Liver (tissue), 9 donors: ENCODE measurements around the gene CD79B. TPM values are rescaled to one million over a fixed set of nuclear protein-coding genes. Genes with fewer than 3 reads are reported as not detected.

Experiments used
- DNase-seq: peaks from one replicate; pipeline ENCODE4 v3.0.0-alpha.2; 2017; ENCODE audit warnings: low spot score
- H3K27ac ChIP-seq, 2 donors: one replicate each; pipeline ENCODE4 v1.7.0; 2013; ENCODE audit warnings: inconsistent platforms in 2 of 2, low read length in 2 of 2, control low read depth in 1 of 2, low read depth in 1 of 2, mild to moderate bottlenecking in 1 of 2
- H3K27me3 ChIP-seq, 4 donors: one replicate each; pipeline versions ENCODE4 v1.6.1 to v1.7.0; 2013; ENCODE audit warnings: low read length in 3 of 4, inconsistent platforms in 1 of 4, mild to moderate bottlenecking in 1 of 4, moderate library complexity in 1 of 4; ENCODE audit not compliant: control insufficient read depth in 4 of 4, insufficient read depth in 4 of 4
- H3K36me3 ChIP-seq, 4 donors: one replicate each; pipeline versions ENCODE4 v1.6.1 to v1.7.0; 2013; ENCODE audit warnings: low read length in 3 of 4, mild to moderate bottlenecking in 3 of 4, low read depth in 1 of 4, moderate library complexity in 1 of 4; ENCODE audit not compliant: control insufficient read depth in 4 of 4, insufficient read depth in 3 of 4
- H3K4me1 ChIP-seq, 4 donors: one replicate each; pipeline versions ENCODE4 v1.6.1 to v1.7.0; 2013; ENCODE audit warnings: low read length in 3 of 4, mild to moderate bottlenecking in 3 of 4, moderate library complexity in 1 of 4; ENCODE audit not compliant: control insufficient read depth in 4 of 4, insufficient read depth in 4 of 4
- H3K4me3 ChIP-seq, 3 donors: one replicate each; pipeline versions ENCODE4 v1.6.1 to v1.7.0; 2013; ENCODE audit warnings: low read length in 3 of 3, control low read depth in 1 of 3, low read depth in 1 of 3, mild to moderate bottlenecking in 1 of 3
- H3K9ac ChIP-seq, 2 donors: one replicate each; pipeline ENCODE4 v1.7.0; 2013; ENCODE audit warnings: low read length in 2 of 2, mild to moderate bottlenecking in 2 of 2, moderate library complexity in 2 of 2, control low read depth in 1 of 2, low read depth in 1 of 2
- H3K9me3 ChIP-seq, 4 donors: one replicate each; pipeline versions ENCODE4 v1.6.1 to v1.7.0; 2013; ENCODE audit warnings: low read length in 3 of 4; ENCODE audit not compliant: control insufficient read depth in 4 of 4
- EGR1 ChIP-seq, 2 donors: IDR thresholded peaks; 2 replicates each; pipeline ENCODE4 v1.6.1; 2016 to 2018; ENCODE audit warnings: antibody characterized with exemption in 2 of 2, low read depth in 2 of 2
- FOXA1 ChIP-seq: IDR thresholded peaks from 2 replicates; pipeline ENCODE4 v1.6.1; 2016; ENCODE audit warnings: antibody characterized with exemption
- FOXA2 ChIP-seq: IDR thresholded peaks from 2 replicates; pipeline ENCODE4 v1.6.1; 2016; ENCODE audit warnings: antibody characterized with exemption
- GABPA ChIP-seq, 2 donors: IDR thresholded peaks in 1 of 2; conservative IDR thresholded peaks in 1 of 2; 2 replicates each; pipeline ENCODE4 v1.6.1; 2016; ENCODE audit warnings: antibody characterized with exemption in 2 of 2, mild to moderate bottlenecking in 1 of 2, moderate library complexity in 1 of 2
- HNF4A ChIP-seq, 2 donors: conservative IDR thresholded peaks; 2 replicates each; pipeline ENCODE4 v1.6.1; 2016; ENCODE audit warnings: antibody characterized with exemption in 2 of 2, mild to moderate bottlenecking in 2 of 2
- HNF4G ChIP-seq: IDR thresholded peaks from 2 replicates; pipeline ENCODE4 v1.6.1; 2016; ENCODE audit warnings: antibody characterized with exemption
- JUND ChIP-seq, 2 donors: IDR thresholded peaks; 2 replicates each; pipeline ENCODE4 v1.6.1; 2016; ENCODE audit warnings: antibody characterized with exemption in 2 of 2
- NR2F2 ChIP-seq: IDR thresholded peaks from 2 replicates; pipeline ENCODE4 v1.6.1; 2016; ENCODE audit warnings: antibody characterized with exemption
- RAD21 ChIP-seq, 2 donors: IDR thresholded peaks; 2 replicates each; pipeline ENCODE4 v1.6.1; 2016; ENCODE audit warnings: antibody characterized with exemption in 2 of 2, mild to moderate bottlenecking in 2 of 2
- RXRA ChIP-seq, 2 donors: IDR thresholded peaks; 2 replicates each; pipeline ENCODE4 v1.6.1; 2017 to 2018; ENCODE audit warnings: antibody characterized with exemption in 2 of 2, mild to moderate bottlenecking in 1 of 2
- SP1 ChIP-seq: IDR thresholded peaks from 2 replicates; pipeline ENCODE4 v1.6.1; 2018; ENCODE audit warnings: antibody characterized with exemption, mild to moderate bottlenecking
- TAF1 ChIP-seq: conservative IDR thresholded peaks from 2 replicates; pipeline ENCODE4 v1.6.1; 2016; ENCODE audit warnings: antibody characterized with exemption, mild to moderate bottlenecking
- YY1 ChIP-seq: IDR thresholded peaks from 2 replicates; pipeline ENCODE4 v1.6.1; 2016; ENCODE audit warnings: antibody characterized with exemption, mild to moderate bottlenecking
- whole genome bisulfite sequencing: extraction: QIAGEN DNeasy Blood & Tissue Kit; methylation state at CpG from one replicate; pipeline ENCODE4 v1.1.7; 2013; 5-methylcytosine and 5-hydroxymethylcytosine counted together
- polyA plus RNA-seq, 2 donors: library from polyadenylated mRNA; stranded (reverse) in 1 of 2; unstranded in 1 of 2; fragments of 200-250 nt in 1 of 2; fragments of >200 nt in 1 of 2; fragmentation: Nextera tagmentation in 1 of 2; extraction: Ambion mirVana in 1 of 2; gene quantifications; one replicate each; pipeline versions ENCODE4 v1.2.1 to v1.2.3, GENCODE V29; 2013 to 2015
- total RNA-seq, 2 donors: library from RNA; depleted of rRNA; stranded (reverse); fragments of >200 nt; gene quantifications; one replicate each; pipeline ENCODE4 v1.2.3, GENCODE V29; 2014
- TF ChIP-seq, protein P1 (sequence below): fragments of 150-350 bp; IDR thresholded peaks from 2 replicates; pipeline ENCODE4 v1.5.1; 2017; ENCODE audit warnings: improper control_type of control experiment, low read depth, low read length; ENCODE audit not compliant: missing input control
- TF ChIP-seq, protein P2 (sequence below): IDR thresholded peaks from 2 replicates; pipeline ENCODE4 v1.6.1; 2016; ENCODE audit warnings: antibody characterized with exemption
- TF ChIP-seq, protein P3 (sequence below): IDR thresholded peaks from 2 replicates; pipeline ENCODE4 v1.6.1; 2016; ENCODE audit warnings: antibody characterized with exemption, mild to moderate bottlenecking
- TF ChIP-seq, protein P4 (sequence below): IDR thresholded peaks from 2 replicates; pipeline ENCODE4 v1.6.1; 2016; ENCODE audit warnings: antibody characterized with exemption
- donor health status: healthy.
- donor health status: healthy.
- donor health status: healthy.
- donor health status: healthy.
- donor health status: healthy.

Gene CD79B
- total and polyA plus RNA-seq, 4 donors: 1.3 to 6.5 (median 3.5) TPM

DNA sequence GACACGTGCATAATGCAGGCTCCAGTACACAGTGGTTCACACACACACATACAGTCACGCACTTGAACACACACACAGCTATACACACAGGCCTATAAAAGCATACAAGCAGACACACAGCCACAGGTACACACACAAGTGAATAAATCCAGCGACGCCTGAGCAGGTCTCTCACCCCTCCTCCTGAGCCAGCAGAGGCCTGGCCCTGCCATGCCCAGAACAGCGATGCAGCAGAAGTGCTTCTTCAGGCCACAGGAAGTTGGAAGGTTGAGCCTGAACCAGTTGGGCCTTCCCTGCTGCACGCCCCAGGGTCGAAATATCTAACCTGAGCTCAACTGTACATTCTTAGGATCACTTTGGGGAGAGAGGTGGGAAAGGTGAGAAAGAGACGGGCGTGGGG is 7.3 kb upstream of the CD79B start:
- TF ChIP-seq, protein P1, sequence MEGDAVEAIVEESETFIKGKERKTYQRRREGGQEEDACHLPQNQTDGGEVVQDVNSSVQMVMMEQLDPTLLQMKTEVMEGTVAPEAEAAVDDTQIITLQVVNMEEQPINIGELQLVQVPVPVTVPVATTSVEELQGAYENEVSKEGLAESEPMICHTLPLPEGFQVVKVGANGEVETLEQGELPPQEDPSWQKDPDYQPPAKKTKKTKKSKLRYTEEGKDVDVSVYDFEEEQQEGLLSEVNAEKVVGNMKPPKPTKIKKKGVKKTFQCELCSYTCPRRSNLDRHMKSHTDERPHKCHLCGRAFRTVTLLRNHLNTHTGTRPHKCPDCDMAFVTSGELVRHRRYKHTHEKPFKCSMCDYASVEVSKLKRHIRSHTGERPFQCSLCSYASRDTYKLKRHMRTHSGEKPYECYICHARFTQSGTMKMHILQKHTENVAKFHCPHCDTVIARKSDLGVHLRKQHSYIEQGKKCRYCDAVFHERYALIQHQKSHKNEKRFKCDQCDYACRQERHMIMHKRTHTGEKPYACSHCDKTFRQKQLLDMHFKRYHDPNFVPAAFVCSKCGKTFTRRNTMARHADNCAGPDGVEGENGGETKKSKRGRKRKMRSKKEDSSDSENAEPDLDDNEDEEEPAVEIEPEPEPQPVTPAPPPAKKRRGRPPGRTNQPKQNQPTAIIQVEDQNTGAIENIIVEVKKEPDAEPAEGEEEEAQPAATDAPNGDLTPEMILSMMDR: no peak
- TF ChIP-seq HNF4A (conservative IDR thresholded peaks at IDR 0.05) (no peak), FOXA2 (no peak), RAD21 (IDR thresholded peaks at IDR 0.05) (no peak), JUND (IDR thresholded peaks at IDR 0.05) (no peak), RXRA (IDR thresholded peaks at IDR 0.05) (no peak), NR2F2 (no peak), EGR1 (IDR thresholded peaks at IDR 0.05; ENCODE audit: low read depth in 2 of 2) (no peak), SP1 (no peak), GABPA (IDR thresholded peaks at IDR 0.05 in 1 of 2, conservative IDR thresholded peaks at IDR 0.05 in 1 of 2) (no peak), FOXA1 (no peak), HNF4G (no peak), YY1 (no peak), TAF1 (no peak)
- TF ChIP-seq, protein P2, sequence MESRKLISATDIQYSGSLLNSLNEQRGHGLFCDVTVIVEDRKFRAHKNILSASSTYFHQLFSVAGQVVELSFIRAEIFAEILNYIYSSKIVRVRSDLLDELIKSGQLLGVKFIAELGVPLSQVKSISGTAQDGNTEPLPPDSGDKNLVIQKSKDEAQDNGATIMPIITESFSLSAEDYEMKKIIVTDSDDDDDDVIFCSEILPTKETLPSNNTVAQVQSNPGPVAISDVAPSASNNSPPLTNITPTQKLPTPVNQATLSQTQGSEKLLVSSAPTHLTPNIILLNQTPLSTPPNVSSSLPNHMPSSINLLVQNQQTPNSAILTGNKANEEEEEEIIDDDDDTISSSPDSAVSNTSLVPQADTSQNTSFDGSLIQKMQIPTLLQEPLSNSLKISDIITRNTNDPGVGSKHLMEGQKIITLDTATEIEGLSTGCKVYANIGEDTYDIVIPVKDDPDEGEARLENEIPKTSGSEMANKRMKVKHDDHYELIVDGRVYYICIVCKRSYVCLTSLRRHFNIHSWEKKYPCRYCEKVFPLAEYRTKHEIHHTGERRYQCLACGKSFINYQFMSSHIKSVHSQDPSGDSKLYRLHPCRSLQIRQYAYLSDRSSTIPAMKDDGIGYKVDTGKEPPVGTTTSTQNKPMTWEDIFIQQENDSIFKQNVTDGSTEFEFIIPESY: no peak
- TF ChIP-seq, protein P3, sequence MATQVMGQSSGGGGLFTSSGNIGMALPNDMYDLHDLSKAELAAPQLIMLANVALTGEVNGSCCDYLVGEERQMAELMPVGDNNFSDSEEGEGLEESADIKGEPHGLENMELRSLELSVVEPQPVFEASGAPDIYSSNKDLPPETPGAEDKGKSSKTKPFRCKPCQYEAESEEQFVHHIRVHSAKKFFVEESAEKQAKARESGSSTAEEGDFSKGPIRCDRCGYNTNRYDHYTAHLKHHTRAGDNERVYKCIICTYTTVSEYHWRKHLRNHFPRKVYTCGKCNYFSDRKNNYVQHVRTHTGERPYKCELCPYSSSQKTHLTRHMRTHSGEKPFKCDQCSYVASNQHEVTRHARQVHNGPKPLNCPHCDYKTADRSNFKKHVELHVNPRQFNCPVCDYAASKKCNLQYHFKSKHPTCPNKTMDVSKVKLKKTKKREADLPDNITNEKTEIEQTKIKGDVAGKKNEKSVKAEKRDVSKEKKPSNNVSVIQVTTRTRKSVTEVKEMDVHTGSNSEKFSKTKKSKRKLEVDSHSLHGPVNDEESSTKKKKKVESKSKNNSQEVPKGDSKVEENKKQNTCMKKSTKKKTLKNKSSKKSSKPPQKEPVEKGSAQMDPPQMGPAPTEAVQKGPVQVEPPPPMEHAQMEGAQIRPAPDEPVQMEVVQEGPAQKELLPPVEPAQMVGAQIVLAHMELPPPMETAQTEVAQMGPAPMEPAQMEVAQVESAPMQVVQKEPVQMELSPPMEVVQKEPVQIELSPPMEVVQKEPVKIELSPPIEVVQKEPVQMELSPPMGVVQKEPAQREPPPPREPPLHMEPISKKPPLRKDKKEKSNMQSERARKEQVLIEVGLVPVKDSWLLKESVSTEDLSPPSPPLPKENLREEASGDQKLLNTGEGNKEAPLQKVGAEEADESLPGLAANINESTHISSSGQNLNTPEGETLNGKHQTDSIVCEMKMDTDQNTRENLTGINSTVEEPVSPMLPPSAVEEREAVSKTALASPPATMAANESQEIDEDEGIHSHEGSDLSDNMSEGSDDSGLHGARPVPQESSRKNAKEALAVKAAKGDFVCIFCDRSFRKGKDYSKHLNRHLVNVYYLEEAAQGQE: no peak
- TF ChIP-seq, protein P4, sequence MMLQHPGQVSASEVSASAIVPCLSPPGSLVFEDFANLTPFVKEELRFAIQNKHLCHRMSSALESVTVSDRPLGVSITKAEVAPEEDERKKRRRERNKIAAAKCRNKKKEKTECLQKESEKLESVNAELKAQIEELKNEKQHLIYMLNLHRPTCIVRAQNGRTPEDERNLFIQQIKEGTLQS: no peak
- Histone ChIP-seq H3K36me3 (no peaks in the 10 kb centered on the region), H3K27me3 (no peaks in the 10 kb centered on the region), H3K4me3 (no peak overlapping the region), H3K27ac (no peak overlapping the region), H3K9ac (no peak overlapping the region), H3K4me1 (no peaks in the 10 kb centered on the region), H3K9me3 (no peaks in the 10 kb centered on the region)
- WGBS: 92% methylated on average over 9 of the region's 9 CpGs
- DNase-seq: no peak

DNA sequence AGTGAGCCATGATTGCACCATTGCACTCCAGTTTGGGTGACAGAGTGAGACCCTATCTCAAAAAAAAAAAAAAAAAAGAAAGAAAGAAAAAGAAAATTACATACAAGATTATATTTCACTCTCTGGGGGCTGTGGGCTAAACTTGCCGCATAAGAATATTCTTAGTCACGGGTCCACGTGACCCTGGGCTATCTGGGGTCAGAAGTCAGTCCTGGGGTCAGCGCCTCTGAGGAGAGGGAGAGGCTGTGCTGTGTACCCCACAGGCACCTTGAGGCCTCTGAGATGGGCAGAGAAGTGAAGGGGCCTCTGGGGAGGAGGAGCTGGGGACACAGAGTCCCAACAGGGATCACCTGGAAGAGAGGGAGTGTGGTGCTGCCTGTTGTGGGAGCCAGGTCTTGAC is 5.8 kb upstream of the CD79B start:
- no peak overlapping the region for H3K9ac ChIP-seq
- no peaks in the 10 kb centered on the region for H3K36me3 ChIP-seq
- no peaks in the 10 kb centered on the region for H3K27me3 ChIP-seq
- no peaks in the 10 kb centered on the region for H3K4me1 ChIP-seq
- no peak for TF ChIP-seq TAF1
- no peaks in the 10 kb centered on the region for H3K9me3 ChIP-seq
- DNase-seq: no peak
- H3K27ac ChIP-seq: no peak overlapping the region
- H3K4me3 ChIP-seq: no peak overlapping the region
- 88% methylated on average over 4 of the region's 4 CpGs for WGBS
